ENCODE data around the gene NDST1.
"Not testable (repeated sequence)": the region's sequence is repeated elsewhere in the genome, so short reads cannot be mapped to it uniquely, and the experiment has no call there.

NDST1 gene

GRCh38 chr5:150507474-150508276 is at the start of gene NDST1:
NDST1 (plus strand) TSS chr5:150508131; CDS start chr5:150521255, 13,124 bp downstream.
- DNase-seq (ENCODE audit: low spot score), result no peak

GRCh38 chr5:150458802-150459557 is 49.0 kb upstream of the NDST1 start:
- peak; percentile 79 for DNase-seq (ENCODE audit: low spot score)

DNA sequence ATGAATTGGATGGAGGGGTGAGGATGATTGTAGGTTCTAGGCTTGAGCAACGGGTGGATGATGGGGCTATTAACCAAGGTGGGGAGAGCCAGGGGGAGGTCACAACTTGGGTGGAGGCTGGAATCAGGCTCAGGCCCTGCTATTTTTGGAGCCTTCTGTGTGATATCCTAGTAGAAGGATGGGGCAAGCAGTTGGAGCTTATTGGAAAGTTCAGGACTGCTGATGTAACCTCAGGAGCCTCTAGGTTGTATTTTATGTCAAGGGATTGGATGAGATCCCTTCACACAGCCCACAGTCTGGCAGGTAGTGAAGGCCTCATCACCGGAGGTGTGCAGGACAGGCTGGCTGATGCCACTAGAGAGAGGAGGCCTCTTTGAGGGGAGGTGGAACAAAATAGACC is 47.1 kb upstream of the NDST1 start:
- no peak for DNase-seq (ENCODE audit: low spot score)

- DNase-seq (ENCODE audit: low spot score), result no peak
Observed at GRCh38 chr5:150461231-150461630, 46.7 kb upstream of the NDST1 start.

GRCh38 chr5:150464554-150465012 is 43.3 kb upstream of the NDST1 start:
- DNase-seq (ENCODE audit: low spot score), result no peak

- no peak for DNase-seq (ENCODE audit: low spot score)
Observed at GRCh38 chr5:150465927-150466326, 42.0 kb upstream of the NDST1 start.

DNA sequence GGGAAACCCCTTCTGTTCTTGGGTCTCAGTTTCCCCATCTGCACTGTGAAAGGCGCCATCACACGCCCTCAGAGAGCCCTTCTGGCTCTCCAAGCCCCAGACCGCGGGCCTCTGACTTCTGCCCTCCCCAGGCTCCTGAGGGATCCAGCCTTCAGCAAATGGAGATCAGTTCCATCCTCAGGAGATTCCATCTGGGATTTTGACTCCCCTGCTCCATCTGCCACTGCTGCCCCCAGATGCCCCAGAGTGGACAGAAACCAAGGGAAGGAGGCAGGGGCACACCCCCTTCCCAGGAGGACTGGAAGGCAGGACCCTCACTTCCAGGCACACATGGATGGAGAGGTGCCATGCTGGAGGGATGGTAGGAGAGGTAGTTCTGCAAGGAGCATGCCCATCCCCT is 39.7 kb upstream of the NDST1 start:
- DNase-seq (ENCODE audit: low spot score), result no peak

GRCh38 chr5:150469718-150470469 is 38.0 kb upstream of the NDST1 start:
- no peak for DNase-seq (ENCODE audit: low spot score)

DNA sequence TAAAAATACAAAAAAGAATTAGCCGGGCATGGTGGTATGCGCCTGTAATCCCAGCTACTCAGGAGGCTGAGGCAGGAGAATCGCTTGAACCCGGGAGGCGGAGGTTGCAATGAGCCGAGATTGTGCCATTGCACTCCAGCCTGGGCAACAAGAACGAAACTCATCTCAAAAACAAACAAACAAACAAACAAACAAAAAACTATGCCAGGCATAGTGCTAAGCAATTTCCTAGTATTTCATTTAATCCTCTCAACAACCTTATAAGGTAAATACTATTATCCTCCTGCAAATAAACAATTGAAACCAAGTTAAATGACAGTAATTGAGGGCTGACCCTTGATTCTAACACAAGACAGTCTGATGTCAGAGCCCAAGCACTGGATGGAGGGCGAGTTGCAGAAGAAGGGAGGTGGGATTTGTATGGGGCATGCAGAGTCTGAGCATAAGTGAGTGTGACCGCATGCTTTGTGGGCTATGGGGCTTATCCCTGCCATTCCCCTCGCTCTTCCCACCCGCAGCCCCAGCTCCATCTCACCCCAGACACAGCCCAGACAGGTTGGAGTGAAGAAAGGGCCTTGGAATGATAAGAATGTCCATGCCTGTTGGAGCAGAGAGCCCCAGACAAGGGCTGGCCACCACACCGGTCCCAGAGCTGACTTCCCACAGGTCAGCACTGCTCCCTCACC is 34.1 kb upstream of the NDST1 start:
- DNase-seq (ENCODE audit: low spot score), result no peak

GRCh38 chr5:150476568-150476967 is 31.4 kb upstream of the NDST1 start:
- not testable (repeated sequence) for DNase-seq (ENCODE audit: low spot score)

DNA sequence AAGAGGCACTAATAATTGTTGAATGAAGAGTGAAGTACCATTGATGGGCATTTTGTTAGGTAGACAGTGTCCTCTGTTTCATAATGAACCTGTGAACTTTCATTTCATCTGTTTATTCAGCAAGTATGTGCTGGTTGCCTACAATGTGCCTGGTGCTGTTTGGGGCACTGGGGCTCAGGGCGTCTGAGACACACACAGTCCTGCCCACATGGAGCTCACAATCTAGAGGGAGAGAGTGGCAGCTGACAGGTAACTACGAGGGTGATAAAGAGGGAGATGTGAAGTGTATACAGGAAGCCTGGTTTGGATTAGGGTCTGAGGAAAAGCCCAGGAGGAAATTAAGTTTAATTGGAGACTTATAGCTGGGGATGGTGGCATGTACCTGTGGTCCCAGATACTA is 28.5 kb upstream of the NDST1 start:
- no peak for DNase-seq (ENCODE audit: low spot score)

DNA sequence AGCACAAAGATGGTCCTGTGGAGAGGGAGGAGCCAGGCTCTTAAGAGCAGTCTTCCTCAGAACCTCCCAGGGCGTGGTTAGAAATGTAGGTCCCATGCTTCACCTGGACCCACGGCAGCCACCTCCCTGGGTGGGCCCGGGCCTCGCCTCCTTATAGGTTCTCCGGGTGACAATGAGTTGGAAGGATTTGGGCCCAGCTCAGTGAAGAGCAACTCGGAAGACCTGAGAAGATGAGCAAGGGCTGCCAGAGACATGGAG is 26.3 kb upstream of the NDST1 start:
- DNase-seq (ENCODE audit: low spot score), result no peak

GRCh38 chr5:150481972-150482406 is 25.9 kb upstream of the NDST1 start:
- no peak for DNase-seq (ENCODE audit: low spot score)

DNA sequence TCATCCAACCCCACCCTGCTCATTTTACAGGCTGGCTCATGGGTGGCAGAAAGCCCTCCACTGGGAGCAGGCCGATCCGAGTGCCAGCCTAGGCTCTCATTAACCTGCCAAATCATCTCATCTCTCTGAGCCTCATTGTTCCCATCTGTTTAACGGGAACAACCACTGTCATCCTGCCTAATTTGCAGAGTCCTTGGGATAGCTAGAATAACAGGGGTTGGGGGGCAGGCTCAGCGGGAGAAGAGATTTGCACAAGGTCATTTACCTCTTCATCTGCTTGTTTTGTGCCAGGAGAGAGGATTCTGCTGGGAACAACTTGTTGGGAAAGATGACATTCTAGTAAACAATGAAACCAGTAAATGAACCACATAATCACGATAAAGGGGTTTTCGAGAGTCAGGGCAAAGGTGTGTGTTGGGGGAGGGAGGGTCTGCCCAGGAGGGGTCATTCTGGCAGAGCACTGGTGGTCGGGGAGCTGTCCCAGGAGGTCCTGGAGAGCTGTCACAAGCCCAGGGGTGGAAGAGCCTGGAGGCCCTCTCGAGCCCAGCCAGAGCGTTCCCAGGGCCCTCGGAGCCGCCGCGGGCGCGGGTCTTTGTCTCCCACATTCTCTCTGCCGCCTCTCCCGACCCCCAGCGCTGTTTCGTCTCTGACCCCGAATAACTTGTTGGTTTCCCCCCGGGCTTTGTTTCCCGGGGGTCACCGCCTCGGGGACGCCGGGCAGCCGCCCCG is 22.8 kb upstream of the NDST1 start:
- peak; percentile 39 for DNase-seq (ENCODE audit: low spot score)

DNA sequence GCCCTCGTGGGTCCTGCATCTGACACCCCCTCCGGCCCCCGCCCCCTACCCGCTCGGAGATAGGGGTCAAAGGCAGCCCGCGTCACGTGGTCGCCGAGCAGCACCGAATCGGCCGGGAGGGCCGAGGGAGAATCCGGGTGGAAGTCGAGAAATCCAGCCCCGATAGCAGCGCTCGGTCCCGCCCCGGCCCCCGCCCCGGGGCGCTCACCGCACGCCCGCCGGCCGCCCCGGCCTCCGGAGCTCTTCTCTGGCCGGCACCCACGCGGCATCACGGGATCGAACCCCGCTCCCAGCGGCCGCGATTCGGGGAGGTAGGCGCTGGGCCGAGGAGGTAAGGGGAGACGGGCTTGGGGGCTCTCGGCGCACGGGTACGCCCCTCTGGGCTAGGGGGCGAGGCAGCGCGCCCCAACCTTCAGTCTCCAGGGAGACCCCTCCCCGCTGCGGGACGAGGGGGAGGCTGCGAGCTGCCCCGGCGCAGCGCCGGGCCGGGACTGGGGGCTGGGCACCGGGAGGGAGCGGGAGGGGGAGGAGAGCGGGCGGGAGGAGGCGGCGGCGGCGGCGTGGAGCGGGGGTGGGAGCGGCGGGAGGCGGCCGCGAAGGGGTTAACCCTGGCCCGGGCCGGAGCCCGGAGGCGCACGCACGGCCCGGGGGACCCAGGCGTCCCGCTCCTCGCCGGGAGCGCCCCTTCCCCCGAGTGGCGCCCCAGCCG is 22.1 kb upstream of the NDST1 start:
- peak; percentile 79 for DNase-seq (ENCODE audit: low spot score)

DNA sequence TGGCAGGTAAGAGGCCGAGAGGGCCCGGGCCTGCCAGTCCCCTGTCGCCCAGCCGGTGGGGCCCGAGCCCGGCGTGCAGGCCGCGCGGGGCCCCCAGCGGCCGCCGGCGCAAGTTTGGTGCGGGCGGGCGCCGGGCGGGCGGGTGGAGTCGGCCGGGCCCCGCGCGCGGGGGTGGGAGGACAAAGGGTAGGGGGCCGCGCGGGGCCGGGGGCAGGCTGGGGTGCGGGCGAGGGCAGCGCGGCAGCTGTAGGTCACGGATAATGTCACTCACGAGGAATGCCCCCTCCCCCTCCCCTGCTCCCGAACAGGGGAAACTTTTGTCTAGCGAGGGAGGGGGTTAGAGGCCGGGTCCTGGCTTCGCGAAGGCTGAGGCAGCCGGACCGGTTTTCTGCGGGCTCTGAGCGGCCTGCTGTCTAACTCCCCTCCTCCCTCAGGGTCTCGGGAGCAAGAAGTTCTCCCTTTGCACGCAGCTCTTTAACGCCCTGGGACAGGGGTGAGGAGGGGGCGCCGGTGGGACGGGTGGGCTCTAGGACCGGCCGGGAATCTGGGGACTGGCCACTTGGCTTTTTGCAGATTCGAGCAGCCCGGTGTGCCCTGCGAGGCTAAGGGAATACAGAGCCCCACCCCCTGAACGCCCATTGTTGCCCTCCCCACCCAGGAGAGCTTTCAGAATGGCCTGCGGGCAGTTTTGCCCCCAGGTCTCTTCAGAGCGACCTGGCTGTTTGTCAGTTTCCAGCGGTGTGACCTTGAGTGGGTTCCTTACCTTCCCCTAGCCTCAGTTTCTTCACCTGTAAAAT is 21.3 kb upstream of the NDST1 start:
- DNase-seq (ENCODE audit: low spot score), result peak; percentile 71

DNA sequence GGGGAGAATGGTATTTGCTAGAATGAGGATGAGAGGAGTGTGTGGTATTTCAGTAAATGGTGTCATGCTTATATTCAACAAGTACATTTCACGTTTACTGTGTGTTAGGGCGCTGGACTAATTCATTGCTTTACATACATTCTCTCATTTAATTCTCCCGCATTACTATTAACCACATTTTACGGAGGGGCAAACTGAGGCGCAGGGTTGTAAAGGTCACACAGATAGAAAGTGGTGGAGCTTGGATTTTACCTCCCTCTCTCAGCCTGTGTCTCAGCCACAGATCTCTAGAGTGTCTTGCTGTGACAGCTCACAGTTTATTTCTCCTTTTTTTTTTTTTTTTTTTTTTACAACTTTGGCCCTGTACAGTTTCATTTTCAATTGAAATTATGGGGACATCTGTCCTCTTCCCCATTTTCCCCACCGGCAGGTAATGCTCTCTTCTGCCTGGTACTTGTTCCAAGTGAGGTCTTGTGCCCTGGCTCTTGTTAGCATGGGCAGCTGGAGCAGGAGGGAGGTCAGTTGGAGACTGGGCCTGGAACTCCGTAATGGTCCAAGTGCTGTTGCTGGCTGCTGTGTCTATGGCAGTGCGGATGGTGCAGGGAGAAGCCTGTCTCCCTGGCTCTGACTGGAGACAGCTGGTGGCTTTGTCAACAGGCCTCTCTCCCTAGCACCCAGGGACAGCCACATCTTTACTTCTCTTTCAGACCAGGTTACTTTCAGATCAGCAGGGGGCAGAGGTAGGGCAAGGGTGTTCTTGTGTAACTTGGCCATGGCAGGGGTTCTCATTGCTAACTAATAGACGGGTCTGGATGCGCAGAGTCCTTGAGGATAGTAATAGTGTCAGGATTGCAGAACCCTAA is 20.5 kb upstream of the NDST1 start:
- DNase-seq (ENCODE audit: low spot score), result peak; percentile 64

- no peak for DNase-seq (ENCODE audit: low spot score)
Observed at GRCh38 chr5:150488519-150489359, 19.2 kb upstream of the NDST1 start.
